SK-MEL-5 (cell line): ENCODE results near the gene BIRC7. TPM values are rescaled to one million over a fixed set of nuclear protein-coding genes. Genes with fewer than 3 reads are reported as not detected.
"Not testable (repeated sequence)": the region's sequence is repeated elsewhere in the genome, so short reads cannot be mapped to it uniquely, and the experiment has no call there.

Experiments
- DNase-seq: peaks from one replicate; pipeline ENCODE4 v3.0.0-alpha.2; 2016; ENCODE audit warnings: low read depth, low spot score
- in situ Hi-C: cut with HindIII; loops from 2 replicates; pipeline ENCODE4 v1.10.0; 2016; ENCODE audit warnings: low sequenced_read_pairs, high pct_unique_total_duplicates, low pct_unique_long_range_greater_than_20kb
- total RNA-seq: library from RNA; depleted of rRNA; stranded (reverse); fragments of >200 nt; shearing (Covaris generic); gene quantifications from 2 replicates; pipeline ENCODE4 v1.2.3, GENCODE V29; 2014

BIRC7 gene
- total RNA-seq, 1 experiment from 2014 or later: 12.3 TPM

GRCh38 chr20:63236116-63236837 is 572 bp downstream of the BIRC7 start:
- DNase-seq: no peak
- in situ Hi-C loops: no loop called here

- in situ Hi-C loops: no loop called here
- DNase-seq: no peak
Observed at GRCh38 chr20:63238031-63238430, 2.3 kb downstream of the BIRC7 start.

- peak; percentile 42 for DNase-seq
Observed at GRCh38 chr20:63238514-63239125, 2.9 kb downstream of the BIRC7 start.

GRCh38 chr20:63239431-63239830 is 3.7 kb downstream of the BIRC7 start:
- in situ Hi-C loops: no loop called here
- DNase-seq: no peak

More at GRCh38 chr20:63238514-63239125, 2.9 kb downstream of the BIRC7 start:
- in situ Hi-C loops: no loop called here

GRCh38 chr20:63240004-63240403 is 4.3 kb downstream of the BIRC7 start:
- DNase-seq: no peak
- in situ Hi-C loops: no loop called here

- no peak for DNase-seq
- in situ Hi-C loops: no loop called here
Observed at GRCh38 chr20:63241272-63241671, 5.6 kb downstream of the BIRC7 start.

- no peak for DNase-seq
- in situ Hi-C loops: no loop called here
Observed at GRCh38 chr20:63242736-63243135, 7.0 kb downstream of the BIRC7 start.

- in situ Hi-C loops: no loop called here
- DNase-seq: no peak
Observed at GRCh38 chr20:63243604-63244247, 8.0 kb downstream of the BIRC7 start.

GRCh38 chr20:63244468-63244867 is 8.8 kb downstream of the BIRC7 start:
- in situ Hi-C loops: no loop called here
- DNase-seq: no peak

GRCh38 chr20:63246490-63247288 is 11.0 kb downstream of the BIRC7 start:
- in situ Hi-C loops: no loop called here
- no peak for DNase-seq

- in situ Hi-C loops: no loop called here
- no peak for DNase-seq
Observed at GRCh38 chr20:63247671-63248228, 12.0 kb downstream of the BIRC7 start.

GRCh38 chr20:63248835-63249591 is 13.3 kb downstream of the BIRC7 start:
- no peak for DNase-seq
- in situ Hi-C loops: no loop called here

GRCh38 chr20:63249891-63250290 is 14.2 kb downstream of the BIRC7 start:
- no peak for DNase-seq
- in situ Hi-C loops: no loop called here

GRCh38 chr20:63251350-63251749 is 15.6 kb downstream of the BIRC7 start:
- in situ Hi-C loops: not testable (repeated sequence)

GRCh38 chr20:63252284-63252711 is 16.6 kb downstream of the BIRC7 start:
- no peak for DNase-seq
- in situ Hi-C loops: no loop called here

More at GRCh38 chr20:63251350-63251749, 15.6 kb downstream of the BIRC7 start:
- DNase-seq: not testable (repeated sequence)

- in situ Hi-C loops: no loop called here
- no peak for DNase-seq
Observed at GRCh38 chr20:63253065-63253437, 17.3 kb downstream of the BIRC7 start.
